Measurements from ENCODE around the gene LRFN3.
"Not testable (repeated sequence)": the region's sequence is repeated elsewhere in the genome, so short reads cannot be mapped to it uniquely, and the experiment has no call there.

Gene LRFN3

GRCh38 chr19:35973487-35973886 lies 37.3 kb downstream of the LRFN3 start:
- DNase-seq (ENCODE audit: low read depth in 2 of 2), result no peak

DNA sequence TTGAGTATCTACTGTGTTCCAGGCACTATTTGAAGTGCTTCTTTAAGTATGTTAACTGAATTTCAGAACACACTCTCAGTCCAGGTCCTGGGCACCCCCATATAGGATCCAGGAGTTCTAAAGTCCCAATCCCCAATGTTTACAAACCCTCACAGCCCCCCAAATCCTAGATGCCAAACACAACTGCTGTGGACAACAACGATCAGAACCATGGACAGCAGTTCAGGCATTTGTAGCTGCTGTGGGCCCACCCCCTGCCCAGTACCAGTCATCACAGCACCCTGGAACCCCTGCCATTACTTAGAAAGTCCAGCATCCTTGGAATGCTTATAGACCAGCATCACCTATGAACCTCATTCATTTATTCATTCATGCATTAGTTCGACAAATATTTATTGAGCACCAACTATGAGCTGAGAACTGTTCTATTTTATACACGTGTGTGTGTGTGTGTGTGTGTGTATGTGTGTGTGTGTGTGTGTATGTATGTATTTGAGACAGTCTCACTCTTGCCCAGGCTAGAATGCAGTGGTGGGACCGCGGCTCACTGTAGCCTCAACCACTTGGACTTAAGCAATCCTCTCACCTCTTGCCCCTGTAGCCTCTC lies 39.5 kb downstream of the LRFN3 start:
- DNase-seq (ENCODE audit: low read depth in 2 of 2), result no peak

DNA sequence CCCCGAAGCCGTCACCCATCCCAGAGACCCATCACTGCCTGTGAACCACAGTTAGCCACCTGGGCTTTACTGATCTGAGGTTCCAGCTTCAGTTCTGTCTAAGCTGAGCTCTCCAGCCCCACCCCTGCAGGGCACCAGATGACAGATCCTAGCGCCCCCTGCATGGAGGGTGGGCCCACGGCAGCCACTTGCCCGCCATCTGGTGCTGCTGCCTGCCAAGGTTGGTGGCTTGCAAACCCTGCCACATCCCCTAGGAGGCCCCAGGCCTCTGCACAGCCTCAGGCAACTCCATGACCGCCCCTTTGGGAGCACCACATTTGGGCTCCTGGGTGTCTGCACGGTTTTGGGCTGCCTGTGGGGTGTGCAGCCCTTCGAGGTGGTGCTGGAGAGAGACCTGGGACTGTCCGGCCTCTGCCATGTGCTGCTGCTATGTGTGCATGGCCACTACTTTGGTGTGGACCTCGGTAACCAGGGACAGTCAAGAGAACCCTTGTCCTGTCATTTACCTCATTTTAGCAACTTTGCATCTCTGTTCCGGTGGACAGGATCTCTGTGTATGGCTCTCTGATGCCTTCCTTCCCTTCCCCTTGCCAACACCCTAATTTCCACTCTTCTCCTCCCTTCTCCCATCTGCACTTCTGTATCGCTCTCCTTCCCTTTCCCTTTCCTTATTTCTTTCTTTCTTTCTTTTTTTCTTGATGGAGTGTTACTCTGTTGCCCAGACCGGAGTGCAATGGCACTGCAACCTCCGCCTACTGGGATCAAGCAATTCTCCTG lies 41.5 kb downstream of the LRFN3 start:
- DNase-seq (ENCODE audit: low read depth in 2 of 2), result no peak

GRCh38 chr19:35978271-35978670 lies 42.1 kb downstream of the LRFN3 start:
- no peak for DNase-seq (ENCODE audit: low read depth in 2 of 2)

GRCh38 chr19:35978832-35979365 lies 42.7 kb downstream of the LRFN3 start:
- DNase-seq (ENCODE audit: low read depth in 2 of 2), result no peak

GRCh38 chr19:35980997-35981396 lies 44.8 kb downstream of the LRFN3 start:
- DNase-seq (ENCODE audit: low read depth in 2 of 2), result not testable (repeated sequence)

DNA sequence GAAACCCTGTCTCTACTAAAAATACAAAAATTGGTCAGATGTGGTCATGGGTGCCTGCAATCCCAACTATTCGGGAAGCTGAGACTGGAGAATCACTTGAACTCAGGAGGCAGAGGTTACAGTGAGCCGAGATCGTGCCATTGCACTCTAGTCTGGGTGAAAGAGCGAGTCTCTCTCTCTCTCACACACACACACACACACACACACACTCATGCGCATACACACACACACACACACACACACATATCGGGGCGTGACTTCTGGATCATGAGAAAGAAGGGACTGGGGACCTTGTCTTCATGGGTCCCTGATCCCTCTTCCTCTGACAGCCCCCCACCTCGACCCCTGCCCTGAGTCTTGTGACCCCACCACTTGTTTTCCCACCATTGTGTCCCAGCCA lies 47.0 kb downstream of the LRFN3 start:
- DNase-seq (ENCODE audit: low read depth in 2 of 2), result no peak

- no peak for DNase-seq (ENCODE audit: low read depth in 2 of 2)
These were observed 49.9 kb downstream of the LRFN3 start for GRCh38 chr19:35986111-35986510.

DNA sequence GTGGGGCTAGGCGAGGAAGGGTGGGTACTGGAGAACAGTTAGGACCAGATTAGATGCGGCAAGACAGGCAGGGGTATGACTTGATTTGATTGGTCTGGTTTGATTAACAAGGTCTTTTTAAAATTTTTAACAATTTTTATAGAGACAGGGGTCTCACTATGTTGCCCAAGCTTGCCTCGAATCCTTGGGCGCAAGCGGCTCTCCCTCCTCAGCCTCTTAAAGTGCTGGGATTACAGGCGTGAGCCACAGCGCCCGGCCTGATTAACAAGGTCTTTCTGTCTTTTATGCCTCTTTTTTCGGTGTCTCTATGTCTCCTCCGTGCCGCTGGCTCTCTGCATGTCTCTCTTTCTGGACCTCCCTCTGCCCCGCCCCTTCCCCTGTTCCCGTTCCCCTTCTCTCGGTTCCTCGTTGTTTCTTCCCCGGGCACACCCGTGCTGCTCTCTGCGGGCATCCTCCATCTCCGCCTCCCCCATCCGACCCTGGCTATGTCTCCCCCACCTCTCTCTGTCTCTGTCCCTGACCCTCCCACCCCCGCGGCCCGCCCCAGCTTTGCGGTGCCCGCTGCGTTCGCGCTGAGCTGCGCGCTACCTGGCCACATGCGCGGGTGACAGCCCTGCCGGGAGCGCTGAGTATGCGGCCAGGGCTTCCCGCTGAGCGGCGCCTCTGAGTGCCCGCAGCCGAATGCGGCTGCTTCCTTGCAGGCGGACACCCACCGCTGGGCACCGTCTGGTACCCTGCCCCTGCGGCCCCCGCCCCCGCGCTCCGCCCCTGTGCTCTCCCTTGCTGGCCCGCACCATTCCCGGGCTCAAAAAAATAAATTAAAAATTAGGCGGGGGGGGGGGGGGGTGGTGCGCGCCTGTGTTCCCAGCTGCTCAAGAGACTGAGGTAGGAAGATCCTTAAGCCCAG lies 50.7 kb downstream of the LRFN3 start:
- no peak for DNase-seq (ENCODE audit: low read depth in 2 of 2)

GRCh38 chr19:35987571-35987896 lies 51.4 kb downstream of the LRFN3 start:
- DNase-seq (ENCODE audit: low read depth in 2 of 2), result no peak

DNA sequence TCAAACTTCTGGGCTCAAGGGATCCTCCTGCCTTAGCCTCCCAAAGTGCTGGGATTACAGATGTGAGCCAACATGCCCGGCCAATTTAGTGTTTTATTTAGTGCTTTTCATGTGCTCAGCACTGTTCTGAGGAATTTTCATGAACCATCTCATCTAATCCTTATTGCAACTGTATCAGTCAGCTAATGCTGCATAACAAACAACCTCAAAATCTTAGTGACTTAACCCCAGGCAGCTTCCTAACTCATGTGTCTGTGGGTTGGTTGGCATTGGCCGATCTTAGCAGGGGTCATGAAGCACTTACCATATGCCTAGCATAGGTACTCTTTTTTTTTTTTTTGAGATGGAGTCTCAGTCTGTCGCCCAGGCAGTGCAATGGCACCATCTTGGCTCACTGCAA lies 52.6 kb downstream of the LRFN3 start:
- DNase-seq (ENCODE audit: low read depth in 2 of 2), result no peak

- no peak for DNase-seq (ENCODE audit: low read depth in 2 of 2)
These were observed 54.0 kb downstream of the LRFN3 start for GRCh38 chr19:35990156-35990555.

GRCh38 chr19:35990771-35991730 lies 54.9 kb downstream of the LRFN3 start:
- no peak for DNase-seq (ENCODE audit: low read depth in 2 of 2)

- DNase-seq (ENCODE audit: low read depth in 2 of 2), result no peak
These were observed 55.7 kb downstream of the LRFN3 start for GRCh38 chr19:35991731-35992450.

DNA sequence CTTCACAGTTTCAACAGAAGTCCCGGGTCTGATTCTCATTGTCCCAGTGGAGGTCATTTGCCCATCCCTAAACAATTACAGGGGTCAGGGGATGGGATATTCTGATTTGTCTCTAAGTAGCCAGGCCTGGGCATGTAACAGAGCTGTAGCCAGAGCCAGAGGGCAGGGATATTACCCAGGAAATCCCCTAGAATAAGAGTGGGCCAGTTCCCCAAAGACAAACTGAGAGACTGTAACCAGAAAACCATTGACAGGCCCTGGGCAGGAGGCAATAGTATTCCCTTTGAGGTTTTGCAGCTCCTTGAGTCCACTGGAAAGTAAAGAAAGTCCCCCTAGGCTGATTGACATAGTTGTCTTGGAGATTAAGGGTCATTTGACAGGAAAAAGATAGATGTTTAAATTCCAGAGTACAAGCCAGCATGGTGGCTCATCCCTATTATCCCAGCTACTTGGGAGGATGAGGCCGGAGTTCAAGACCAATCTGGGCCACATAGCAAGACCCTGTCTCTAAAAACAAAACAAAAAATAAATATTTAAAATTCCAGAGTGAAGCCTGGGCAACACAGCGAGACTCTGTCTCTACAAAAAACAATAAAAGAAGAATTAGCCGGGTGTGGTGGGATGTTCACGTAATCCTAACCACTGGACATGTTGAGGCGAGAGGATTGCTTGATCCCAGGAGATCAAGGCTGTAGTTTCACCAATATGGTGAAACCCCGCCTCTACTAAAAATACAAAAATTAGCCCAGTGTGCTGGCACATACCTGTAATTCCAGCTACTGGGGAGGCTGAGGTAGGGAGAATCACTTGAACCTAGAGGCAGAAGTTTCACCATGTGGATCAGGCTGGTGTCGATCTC lies 57.0 kb downstream of the LRFN3 start:
- no peak for DNase-seq (ENCODE audit: low read depth in 2 of 2)

DNA sequence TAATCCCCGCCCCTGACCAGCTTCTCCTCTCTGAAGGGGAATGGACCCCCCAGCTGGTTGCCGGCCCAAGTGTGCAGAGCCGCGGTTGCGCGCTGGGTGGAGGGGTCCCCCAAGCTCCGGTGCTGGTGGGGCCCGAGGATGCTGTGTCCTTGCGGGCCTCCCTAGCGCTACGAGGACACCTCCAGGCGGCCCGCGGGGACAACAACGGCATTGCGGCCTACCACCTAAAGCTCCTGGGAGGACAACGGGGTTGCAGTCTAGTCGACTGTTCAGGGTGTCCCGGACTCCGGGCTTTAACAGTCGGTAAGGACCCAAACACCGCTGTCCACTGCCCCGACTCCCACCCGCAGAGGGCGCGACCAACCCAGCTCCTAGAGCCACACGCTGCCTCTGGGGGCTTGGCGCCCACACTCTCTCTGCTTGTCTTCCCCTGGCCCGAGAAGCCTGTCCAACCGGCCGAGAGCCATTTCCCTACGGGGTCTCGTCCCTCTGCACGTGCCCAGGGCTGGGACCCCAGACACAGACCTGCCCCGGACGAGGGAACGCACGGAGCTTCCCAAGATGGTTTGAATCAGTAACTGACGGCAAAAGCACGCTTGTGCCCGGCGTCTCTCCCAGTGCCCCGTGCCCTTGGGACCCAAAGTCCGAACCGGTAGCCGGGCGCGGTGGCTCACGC lies 57.9 kb downstream of the LRFN3 start:
- DNase-seq (ENCODE audit: low read depth in 2 of 2), result no peak
